ENCODE measurements around the gene SUN5. TPM values are rescaled to one million over a fixed set of nuclear protein-coding genes. Genes with fewer than 3 reads are reported as not detected.

Gene SUN5
- total RNA-seq, 1 experiment from 2014 or later = not detected

DNA sequence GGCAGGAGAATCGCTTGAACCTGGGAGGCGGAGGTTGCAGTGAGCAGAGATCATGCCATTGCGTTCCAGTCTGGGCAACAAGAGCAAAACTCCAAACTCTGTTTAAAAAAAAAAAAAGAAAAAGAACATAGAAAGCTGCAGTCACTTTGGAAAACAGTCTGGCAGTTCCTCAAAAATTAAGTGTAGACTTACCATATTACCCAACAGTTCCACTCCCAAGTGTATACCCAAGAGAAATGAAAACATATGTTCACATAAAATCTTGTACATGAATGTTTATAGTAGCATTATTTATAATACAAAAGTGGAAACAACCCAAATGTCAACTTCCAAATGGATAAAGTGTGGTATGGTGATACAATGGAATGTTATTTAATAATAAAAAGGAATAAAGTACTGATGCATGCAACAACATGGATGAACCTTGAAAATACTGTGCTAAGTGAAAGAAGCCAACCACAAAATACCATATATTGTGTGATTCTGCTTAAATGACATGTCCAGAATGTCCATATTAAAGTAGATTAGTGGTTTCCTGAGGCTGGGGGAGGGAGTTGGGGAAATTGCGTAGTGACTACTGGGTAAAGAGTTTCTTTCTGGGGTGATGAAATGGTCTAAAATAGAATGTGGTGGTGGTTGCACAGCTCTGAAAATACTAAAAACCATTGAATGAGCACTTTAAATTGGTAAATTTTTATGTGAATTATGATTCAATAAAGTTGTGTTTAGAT lies 62.9 kb downstream of the SUN5 start:
- TF ChIP-seq FOXK1 (CRISPR knock-in tag; IDR thresholded peaks at IDR 0.05) (no peak), ESRRA (CRISPR knock-in tag; IDR thresholded peaks at IDR 0.05; ENCODE audit: borderline replicate concordance) (no peak)
- no peaks in the 10 kb centered on the region for H3K36me3 Mint-ChIP-seq
- ChIA-PET POLR2A (no interaction called here), CTCF (no interaction called here)
- ATAC-seq (no peak), DNase-seq (ENCODE audit: low spot score) (no peak)
- H3K4me3 Mint-ChIP-seq = no peak overlapping the region
- H3K4me1 Mint-ChIP-seq = no peaks in the 10 kb centered on the region; the same call in 1 of the 2 replicates
- H3K9me3 Mint-ChIP-seq = peaks cover 3% of the 10 kb centered on the region; the same call in 1 of the 2 replicates
- peaks cover 8% of the 10 kb centered on the region for H3K27me3 Mint-ChIP-seq (ENCODE audit: low read depth)
- H3K27ac Mint-ChIP-seq = no peak overlapping the region

DNA sequence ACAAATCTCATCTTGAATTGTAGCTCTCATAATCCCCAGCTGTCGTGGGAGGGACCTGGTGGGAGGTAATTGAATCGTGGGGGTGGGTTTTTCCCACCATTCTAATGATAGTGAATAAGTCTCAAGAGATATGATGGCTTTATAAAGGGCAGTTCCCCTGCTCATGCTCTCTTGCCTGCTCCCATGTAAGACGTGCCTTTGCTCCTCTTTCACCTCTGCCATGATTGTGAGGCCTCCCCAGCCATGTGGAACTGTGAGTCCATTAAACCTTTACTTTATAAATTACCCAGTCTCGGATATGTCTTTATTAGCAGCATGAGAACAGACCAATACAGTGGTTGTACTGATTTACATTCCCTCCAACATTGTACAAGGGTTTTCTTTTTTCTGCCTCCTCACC lies 69.7 kb downstream of the SUN5 start:
- POLR2A ChIA-PET = no interaction called here
- ATAC-seq (no peak), DNase-seq (ENCODE audit: low spot score) (no peak)
- no peak overlapping the region for H3K27ac Mint-ChIP-seq
- H3K4me3 Mint-ChIP-seq = no peak overlapping the region
- CTCF ChIA-PET = no interaction called here
- H3K27me3 Mint-ChIP-seq (ENCODE audit: low read depth) = no peaks in the 10 kb centered on the region; the same call in 1 of the 2 replicates
- H3K9me3 Mint-ChIP-seq = peaks cover 5% of the 10 kb centered on the region; the same call in 1 of the 2 replicates
- H3K36me3 Mint-ChIP-seq = no peaks in the 10 kb centered on the region
- H3K4me1 Mint-ChIP-seq = no peaks in the 10 kb centered on the region
- TF ChIP-seq EMX1 (CRISPR knock-in tag; IDR thresholded peaks at IDR 0.05) = no peak

Other genes with a start within 250 kb of the SUN5 start
- gene DNMT3B, start 242.0 kb downstream of the SUN5 start, total RNA-seq (2021) = 638 to 682 TPM (median 641 TPM) in 3 replicates
- 154 to 159 TPM (median 155 TPM) in 3 replicates for gene MAPRE1, start 184.5 kb downstream of the SUN5 start, total RNA-seq (2021)
- 0.17 to 0.55 TPM (median 0.32 TPM) in 3 replicates for gene EFCAB8, start 145.5 kb downstream of the SUN5 start, total RNA-seq (2021)
- 0.09 TPM in 3 replicates for gene BPIFB2, start 3.3 kb upstream of the SUN5 start, total RNA-seq (2021)
- not detected in 3 replicates for gene BPIFB6, start 27.2 kb upstream of the SUN5 start, total RNA-seq (2021)
- gene BPIFB3, start 49.5 kb upstream of the SUN5 start, total RNA-seq (2021) = not detected in 3 replicates
- gene BPIFB4, start 75.2 kb upstream of the SUN5 start, total RNA-seq (2021) = not detected in 3 replicates
- gene BPIFA2, start 163.7 kb upstream of the SUN5 start, total RNA-seq (2021) = not detected in 3 replicates
- gene BPIFA3, start 212.9 kb upstream of the SUN5 start, total RNA-seq (2021) = not detected in 3 replicates
- gene BPIFA1, start 231.6 kb upstream of the SUN5 start, total RNA-seq (2021) = not detected in 3 replicates